Colon (tissue), 2 donors: ENCODE data around the gene GPR68.

ENCODE experiments used
- FAIRE-seq: peaks from 2 replicates; lab custom pipeline; 2012; peaks lifted over from hg19 to GRCh38; lab: Jason Lieb, UNC
- donor health status: control.
- donor health status: control.

The GPR68 gene

GRCh38 chr14:91244501-91244901 is at the start of gene GPR68:
GPR68 (minus strand) TSS chr14:91244704; CDS start chr14:91235050, 9,654 bp downstream.
- FAIRE-seq = no peak

- FAIRE-seq = no peak
These were observed 49.6 kb upstream of the GPR68 start for GRCh38 chr14:91294153-91294552.

GRCh38 chr14:91293281-91293680 is 48.8 kb upstream of the GPR68 start:
- FAIRE-seq = no peak

GRCh38 chr14:91292491-91292890 is 48.0 kb upstream of the GPR68 start:
- no peak for FAIRE-seq

GRCh38 chr14:91291786-91292405 is 47.4 kb upstream of the GPR68 start:
- no peak for FAIRE-seq

- no peak for FAIRE-seq
These were observed 46.5 kb upstream of the GPR68 start for GRCh38 chr14:91290986-91291385.

- FAIRE-seq = no peak
These were observed 45.0 kb upstream of the GPR68 start for GRCh38 chr14:91289464-91289863.

GRCh38 chr14:91288876-91289275 is 44.4 kb upstream of the GPR68 start:
- no peak for FAIRE-seq

GRCh38 chr14:91286530-91286937 is 42.0 kb upstream of the GPR68 start:
- FAIRE-seq = no peak

- FAIRE-seq = no peak
These were observed 40.5 kb upstream of the GPR68 start for GRCh38 chr14:91284791-91285548.

- FAIRE-seq = no peak
These were observed 39.8 kb upstream of the GPR68 start for GRCh38 chr14:91284146-91284790.

GRCh38 chr14:91283666-91284065 is 39.2 kb upstream of the GPR68 start:
- no peak for FAIRE-seq

- FAIRE-seq = no peak
These were observed 38.6 kb upstream of the GPR68 start for GRCh38 chr14:91282954-91283645.

GRCh38 chr14:91281346-91281745 is 36.8 kb upstream of the GPR68 start:
- no peak for FAIRE-seq

GRCh38 chr14:91280129-91280528 is 35.6 kb upstream of the GPR68 start:
- FAIRE-seq = no peak

GRCh38 chr14:91279354-91279753 is 34.9 kb upstream of the GPR68 start:
- FAIRE-seq = no peak

- FAIRE-seq = no peak
These were observed 33.8 kb upstream of the GPR68 start for GRCh38 chr14:91278383-91278715.

- FAIRE-seq = no peak
These were observed 33.3 kb upstream of the GPR68 start for GRCh38 chr14:91277546-91278382.

GRCh38 chr14:91274796-91275195 is 30.3 kb upstream of the GPR68 start:
- FAIRE-seq = no peak

- FAIRE-seq = no peak
These were observed 29.4 kb upstream of the GPR68 start for GRCh38 chr14:91273885-91274273.

- FAIRE-seq = no peak
These were observed 28.9 kb upstream of the GPR68 start for GRCh38 chr14:91273273-91273884.
